ENCODE data around the gene KCNG2.

Gene KCNG2

GRCh38 chr18:79878741-79879378 is 81.1 kb downstream of the KCNG2 start:
- Histone ChIP-seq H3K4me2 (ENCODE audit: low read depth, low read length, poor library complexity, severe bottlenecking) (no peak overlapping the region), H3K27ac (ENCODE audit: low read depth, low read length) (no peak overlapping the region), H3K4me3 (ENCODE audit: insufficient read depth, low read length, poor library complexity, severe bottlenecking) (no peak overlapping the region), H2AFZ (ENCODE audit: low read depth, low read length, severe bottlenecking) (no peak overlapping the region), H3K9ac (ENCODE audit: low read length) (no peak overlapping the region), H3K36me3 (ENCODE audit: low read length) (no peaks in the 10 kb centered on the region), H3K79me2 (ENCODE audit: insufficient read depth, low read length) (no peaks in the 10 kb centered on the region), H3K9me2 (replicated peaks; ENCODE audit: insufficient read depth, low read length) (no peaks in the 10 kb centered on the region), H3K27me3 (ENCODE audit: low read length) (no peaks in the 10 kb centered on the region), H3F3A (ENCODE audit: insufficient read depth) (no peaks in the 10 kb centered on the region), H4K20me1 (ENCODE audit: low read depth, low read length) (no peaks in the 10 kb centered on the region), H3K9me3 (ENCODE audit: insufficient read depth, low read length) (no peaks in the 10 kb centered on the region)
- TF ChIP-seq EZH2phosphoT487 (conservative IDR thresholded peaks at IDR 0.05; ENCODE audit: low read length): no peak
- TF ChIP-seq CTCF (IDR thresholded peaks at IDR 0.05; ENCODE audit: insufficient read depth, low read length, poor library complexity, severe bottlenecking): no peak

- no peak overlapping the region for H3K4me2 ChIP-seq (ENCODE audit: low read depth, low read length, poor library complexity, severe bottlenecking)
- H3K27me3 ChIP-seq (ENCODE audit: low read length): no peaks in the 10 kb centered on the region
- H3K79me2 ChIP-seq (ENCODE audit: insufficient read depth, low read length): no peaks in the 10 kb centered on the region
- no peaks in the 10 kb centered on the region for H3K9me3 ChIP-seq (ENCODE audit: insufficient read depth, low read length)
- no peaks in the 10 kb centered on the region for H4K20me1 ChIP-seq (ENCODE audit: low read depth, low read length)
- TF ChIP-seq EZH2phosphoT487 (conservative IDR thresholded peaks at IDR 0.05; ENCODE audit: low read length) (no peak), CTCF (IDR thresholded peaks at IDR 0.05; ENCODE audit: insufficient read depth, low read length, poor library complexity, severe bottlenecking) (no peak)
- no peaks in the 10 kb centered on the region for H3K9me2 ChIP-seq (replicated peaks; ENCODE audit: insufficient read depth, low read length)
- H3F3A ChIP-seq (ENCODE audit: insufficient read depth): no peaks in the 10 kb centered on the region
- H3K27ac ChIP-seq (ENCODE audit: low read depth, low read length): no peak overlapping the region
- H2AFZ ChIP-seq (ENCODE audit: low read depth, low read length, severe bottlenecking): no peak overlapping the region
- H3K4me3 ChIP-seq (ENCODE audit: insufficient read depth, low read length, poor library complexity, severe bottlenecking): no peak overlapping the region
- no peaks in the 10 kb centered on the region for H3K36me3 ChIP-seq (ENCODE audit: low read length)
- H3K9ac ChIP-seq (ENCODE audit: low read length): no peak overlapping the region
Measured at GRCh38 chr18:79879566-79879965, 81.8 kb downstream of the KCNG2 start.

GRCh38 chr18:79881695-79882094 is 84.0 kb downstream of the KCNG2 start:
- no peaks in the 10 kb centered on the region for H3K36me3 ChIP-seq (ENCODE audit: low read length)
- no peaks in the 10 kb centered on the region for H3K27me3 ChIP-seq (ENCODE audit: low read length)
- no peak overlapping the region for H3K4me2 ChIP-seq (ENCODE audit: low read depth, low read length, poor library complexity, severe bottlenecking)
- H3K79me2 ChIP-seq (ENCODE audit: insufficient read depth, low read length): no peaks in the 10 kb centered on the region
- H3K9ac ChIP-seq (ENCODE audit: low read length): no peak overlapping the region
- no peak for TF ChIP-seq CTCF (IDR thresholded peaks at IDR 0.05; ENCODE audit: insufficient read depth, low read length, poor library complexity, severe bottlenecking)
- TF ChIP-seq EZH2phosphoT487 (conservative IDR thresholded peaks at IDR 0.05; ENCODE audit: low read length): no peak
- H3K27ac ChIP-seq (ENCODE audit: low read depth, low read length): no peak overlapping the region
- H4K20me1 ChIP-seq (ENCODE audit: low read depth, low read length): no peaks in the 10 kb centered on the region
- no peak overlapping the region for H3K4me3 ChIP-seq (ENCODE audit: insufficient read depth, low read length, poor library complexity, severe bottlenecking)
- no peaks in the 10 kb centered on the region for H3K9me3 ChIP-seq (ENCODE audit: insufficient read depth, low read length)
- H2AFZ ChIP-seq (ENCODE audit: low read depth, low read length, severe bottlenecking): no peak overlapping the region
- H3K9me2 ChIP-seq (replicated peaks; ENCODE audit: insufficient read depth, low read length): no peaks in the 10 kb centered on the region
- no peaks in the 10 kb centered on the region for H3F3A ChIP-seq (ENCODE audit: insufficient read depth)

Data from SU-DHL-6 (cell line).